HG03575 (cell line): ENCODE measurements around the gene ARHGAP20.
"Not testable (repeated sequence)": the region's sequence is repeated elsewhere in the genome, so short reads cannot be mapped to it uniquely, and the experiment has no call there.

Source experiments
- ATAC-seq: cut with Tn5 transposase; IDR thresholded peaks from one replicate; pipeline ENCODE4 v1.9.1; 2021; ENCODE audit not compliant: unreplicated experiment, insufficient number of reproducible peaks, low FRiP score; ENCODE audit errors: extremely low read depth

Gene ARHGAP20

DNA sequence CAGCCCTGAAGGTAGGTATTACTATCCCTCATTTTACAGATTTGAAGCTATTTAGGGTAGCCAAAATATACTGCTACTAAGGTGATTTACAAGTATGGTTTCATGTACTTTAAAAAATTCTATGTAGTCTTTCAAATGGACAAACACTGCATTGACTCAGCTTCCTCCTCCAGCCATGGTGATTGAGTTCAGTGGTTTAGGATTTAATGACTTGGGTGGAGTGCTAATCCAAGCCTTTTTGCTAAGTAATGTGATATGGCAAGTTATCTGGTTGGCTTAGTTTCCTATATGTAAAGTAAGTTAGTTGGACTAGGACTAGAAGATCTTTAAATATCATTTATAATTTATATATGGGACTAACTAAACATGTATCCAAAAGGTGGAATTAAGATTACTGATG lies 77.9 kb downstream of the ARHGAP20 start:
- ATAC-seq = no peak

DNA sequence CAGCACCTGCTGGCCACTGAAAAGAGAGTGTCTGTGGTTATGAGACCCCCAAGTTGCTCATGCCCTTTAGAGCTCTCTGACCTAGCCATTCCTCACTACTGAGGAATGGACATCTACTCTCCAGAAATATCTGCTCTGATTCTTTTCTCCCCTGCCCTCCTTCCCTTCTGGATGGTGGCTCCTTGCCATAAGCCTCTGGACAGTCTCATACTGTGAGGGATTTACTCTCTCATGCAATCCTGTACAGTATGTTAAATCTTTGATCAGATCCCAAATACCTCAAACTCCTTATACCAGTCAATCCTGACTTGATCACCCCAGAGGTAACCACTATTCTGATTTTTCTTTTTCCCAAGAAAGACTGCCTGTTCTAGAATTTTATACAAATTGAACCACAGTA lies 80.7 kb downstream of the ARHGAP20 start:
- no peak for ATAC-seq

DNA sequence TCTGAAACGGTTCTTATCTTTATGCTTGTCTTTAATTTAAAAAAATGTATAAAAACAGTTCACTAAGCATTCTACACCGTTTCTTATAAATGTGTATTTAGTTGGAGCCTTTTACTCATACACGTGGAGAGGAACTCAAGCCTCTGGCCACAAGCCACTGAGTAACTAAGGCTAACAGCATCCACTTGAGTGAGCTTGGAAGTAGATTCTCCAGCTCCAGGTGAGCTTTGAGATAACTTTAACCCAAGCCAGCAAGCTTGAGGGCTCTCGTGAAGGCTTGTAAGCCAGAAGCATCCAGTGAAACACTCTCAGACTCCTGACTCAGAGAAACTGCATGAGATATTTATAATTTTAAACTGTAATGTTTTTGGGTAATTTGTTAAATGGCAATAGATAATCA lies 82.6 kb downstream of the ARHGAP20 start:
- ATAC-seq = no peak

DNA sequence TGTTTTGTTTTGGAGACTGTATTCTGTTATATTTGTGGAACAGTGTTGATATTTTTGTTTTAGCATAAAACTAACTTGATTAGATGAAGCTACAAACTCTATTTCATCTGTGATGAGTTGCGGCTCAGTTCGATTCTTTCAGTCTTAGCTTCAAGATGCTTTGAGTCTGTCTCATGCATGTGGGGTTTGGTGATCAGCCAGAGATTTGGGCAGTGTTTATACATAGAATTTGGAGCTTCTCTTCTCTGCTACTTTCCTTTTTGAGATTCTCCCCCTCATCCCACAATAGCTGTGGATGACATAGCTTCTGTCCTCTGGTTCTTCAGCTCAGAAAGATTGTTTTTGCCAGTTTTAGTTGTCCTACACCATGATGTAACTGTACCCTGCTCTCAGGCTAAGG lies 90.4 kb downstream of the ARHGAP20 start:
- ATAC-seq = no peak

DNA sequence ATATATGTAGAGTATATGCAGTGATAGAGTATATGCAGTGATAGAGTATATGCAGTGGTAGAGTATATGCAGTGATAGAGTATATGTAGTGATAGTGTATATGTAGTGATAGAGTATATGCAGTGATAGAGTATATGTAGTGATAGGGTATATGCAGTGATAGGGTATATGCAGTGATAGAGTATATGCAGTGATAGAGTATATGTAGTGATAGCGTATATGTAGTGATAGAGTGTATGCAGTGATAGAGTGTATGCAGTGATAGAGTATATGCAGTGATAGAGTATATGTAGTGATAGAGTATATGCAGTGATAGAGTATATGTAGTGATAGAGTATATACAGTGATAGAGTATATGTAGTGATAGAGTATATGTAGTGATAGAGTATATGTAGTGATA lies 92.9 kb downstream of the ARHGAP20 start:
- not testable (repeated sequence) for ATAC-seq

DNA sequence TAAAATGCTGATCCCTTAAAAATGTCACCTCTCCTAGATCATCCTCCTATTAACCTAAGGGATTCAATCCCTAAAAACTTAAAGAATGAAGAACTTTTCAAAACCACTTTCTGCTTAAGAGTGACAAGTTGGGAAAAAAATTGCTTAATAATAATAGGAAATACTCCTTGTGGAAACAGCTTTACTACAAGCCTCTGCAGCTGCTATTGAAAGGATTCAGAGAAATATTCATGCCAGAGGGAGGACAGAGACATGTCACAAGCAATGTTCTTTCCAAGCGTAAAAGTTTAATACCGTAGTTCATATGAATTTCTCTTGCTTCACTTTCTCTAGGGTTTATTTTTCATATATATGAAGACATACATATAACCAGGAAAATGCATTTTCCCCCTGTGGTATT lies 98.2 kb downstream of the ARHGAP20 start:
- no peak for ATAC-seq

DNA sequence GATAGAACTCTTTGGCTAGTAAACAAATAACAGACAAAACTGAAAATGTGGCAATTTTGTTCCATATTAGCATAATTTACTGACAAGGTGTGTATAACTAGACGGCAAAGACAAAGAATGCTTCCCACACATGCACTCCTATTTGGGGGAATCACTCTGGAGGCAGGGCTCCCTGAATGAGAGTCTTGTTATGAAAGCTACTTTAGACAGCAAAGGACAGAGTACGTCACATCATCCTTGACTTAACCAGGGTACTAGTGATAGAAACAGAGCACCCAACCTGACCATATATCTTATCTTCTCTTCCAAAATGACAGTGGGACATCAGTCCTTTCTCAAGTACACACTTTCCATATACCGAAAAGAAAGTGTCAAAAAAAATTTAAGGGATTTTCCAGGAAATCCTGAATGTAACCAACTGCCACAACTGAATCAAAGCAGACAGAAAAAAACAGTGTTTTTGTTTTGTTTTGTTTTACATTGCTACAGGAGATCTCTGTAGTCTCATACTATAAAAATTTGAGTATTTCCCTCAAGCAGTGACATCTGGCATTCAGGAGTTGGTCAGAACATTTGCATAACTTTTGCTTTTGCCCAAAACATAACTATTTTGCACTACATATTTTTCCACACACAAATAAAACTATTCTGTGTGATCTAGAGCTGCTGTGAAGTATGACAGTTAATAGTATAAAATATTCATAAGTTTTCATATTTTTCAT lies 98.9 kb downstream of the ARHGAP20 start:
- ATAC-seq = no peak

DNA sequence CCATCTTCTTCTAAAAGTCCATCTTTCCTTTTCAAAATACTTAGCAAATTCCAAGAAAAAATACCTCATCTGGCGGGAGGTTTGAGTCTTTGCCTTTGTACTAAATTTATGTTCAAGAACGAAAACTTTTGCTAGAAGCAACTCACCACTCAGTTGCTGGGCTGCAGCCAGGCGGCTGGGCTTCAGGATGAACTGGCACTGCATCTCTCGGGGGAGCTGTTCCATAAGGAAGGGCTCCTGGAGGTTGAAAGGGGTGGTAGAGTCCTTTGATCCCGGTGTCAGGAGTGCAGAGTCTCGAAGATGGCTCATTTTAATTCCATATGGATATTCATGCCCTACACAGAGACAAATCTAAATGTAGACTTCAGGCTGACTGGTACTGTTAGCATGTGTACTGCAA lies 105.8 kb downstream of the ARHGAP20 start:
- ATAC-seq = no peak

DNA sequence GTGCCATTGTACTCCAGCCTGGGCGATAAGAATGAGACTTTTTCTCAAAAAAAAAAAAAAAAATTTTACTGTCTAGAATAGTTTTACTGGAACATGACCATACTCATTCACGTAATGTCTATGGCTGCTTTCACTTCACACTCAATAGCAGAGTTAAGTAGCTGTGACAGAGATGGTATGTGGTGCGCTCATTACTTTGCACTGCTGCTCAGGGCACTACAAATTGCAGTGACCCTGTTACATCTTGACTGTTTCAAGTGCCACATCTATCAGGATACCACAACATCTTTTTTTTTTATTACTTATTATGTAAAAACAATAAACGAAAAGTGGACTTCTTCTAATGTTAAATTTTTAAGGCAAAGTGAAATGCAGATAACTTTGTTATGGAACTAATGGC lies 110.3 kb downstream of the ARHGAP20 start:
- ATAC-seq = no peak

DNA sequence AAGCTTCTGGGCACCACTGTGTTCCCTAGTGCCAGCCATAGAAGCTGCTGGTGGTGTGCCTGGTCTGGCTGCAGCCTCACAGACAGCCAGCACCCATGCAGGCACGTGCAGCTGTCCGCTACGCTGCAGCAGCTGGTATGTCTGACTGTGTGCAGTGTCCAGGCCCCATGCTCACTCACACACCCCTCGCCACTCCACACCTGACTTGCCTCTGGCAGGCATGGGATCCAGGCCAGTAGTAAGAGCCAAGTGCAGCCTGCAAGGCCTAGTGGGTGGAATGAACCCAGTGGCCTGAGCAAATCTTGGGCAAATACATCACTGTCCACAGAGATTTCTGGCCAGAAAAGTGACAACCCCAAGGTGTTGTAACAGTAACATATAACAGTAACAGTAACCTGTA lies 111.9 kb downstream of the ARHGAP20 start:
- ATAC-seq = no peak

DNA sequence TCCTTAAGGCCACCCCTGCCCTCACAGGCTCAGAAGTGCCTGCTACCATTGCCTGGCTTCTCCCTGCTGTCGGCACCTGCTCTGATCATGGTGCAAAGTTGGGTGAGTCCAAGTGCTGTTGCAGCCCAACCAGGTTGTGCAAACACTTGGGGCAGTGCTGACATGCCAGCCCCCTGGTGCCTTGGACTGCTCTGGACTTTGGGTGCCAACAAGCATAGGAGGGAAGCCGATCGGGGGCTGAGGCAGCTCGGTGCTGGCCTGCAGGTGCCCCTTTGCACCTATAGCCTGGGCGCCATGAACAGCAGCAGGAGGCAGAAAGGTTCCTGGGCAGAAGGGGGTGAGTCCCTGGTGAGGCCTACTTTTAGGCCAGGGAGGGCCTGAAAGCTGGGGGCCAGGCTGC lies 113.0 kb downstream of the ARHGAP20 start:
- ATAC-seq = no peak

DNA sequence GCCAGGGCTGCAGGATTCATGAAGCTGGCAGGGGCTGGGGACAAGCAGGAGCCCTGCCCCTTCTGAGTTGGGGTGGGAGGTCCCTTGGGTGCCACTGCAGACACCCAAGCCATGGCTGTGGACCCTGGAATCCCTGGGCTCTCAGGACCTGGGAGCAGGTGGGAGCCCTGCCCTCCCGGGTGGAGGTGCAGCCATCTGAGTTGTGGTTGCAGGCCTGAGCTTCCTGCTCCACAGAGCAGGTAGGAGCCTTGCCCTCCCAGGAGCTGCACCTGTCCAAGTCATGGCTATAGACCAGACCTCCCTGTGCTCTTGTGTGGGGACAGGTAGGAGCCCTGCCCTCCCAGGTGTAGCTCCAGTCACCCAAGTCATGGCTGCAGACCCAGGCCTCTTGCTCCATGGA lies 113.5 kb downstream of the ARHGAP20 start:
- no peak for ATAC-seq

DNA sequence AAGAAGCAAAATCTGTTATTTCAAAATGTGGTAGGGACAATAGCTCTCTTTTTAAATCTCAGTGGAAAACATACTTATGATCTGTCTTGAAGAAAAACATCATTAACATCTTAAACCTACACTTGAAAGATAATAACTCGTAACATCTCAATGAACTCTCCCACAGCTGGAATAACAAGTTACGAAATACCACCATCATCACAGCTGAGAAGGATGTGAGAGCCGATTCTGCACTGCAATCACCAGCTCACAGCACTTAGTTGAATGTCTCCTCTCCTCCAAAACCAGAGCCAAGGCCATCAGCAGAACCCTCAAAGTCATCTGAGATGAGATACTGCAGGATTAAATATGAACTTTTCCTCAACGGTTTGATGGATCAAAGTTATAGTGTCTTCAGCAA lies 124.3 kb downstream of the ARHGAP20 start:
- ATAC-seq = no peak

DNA sequence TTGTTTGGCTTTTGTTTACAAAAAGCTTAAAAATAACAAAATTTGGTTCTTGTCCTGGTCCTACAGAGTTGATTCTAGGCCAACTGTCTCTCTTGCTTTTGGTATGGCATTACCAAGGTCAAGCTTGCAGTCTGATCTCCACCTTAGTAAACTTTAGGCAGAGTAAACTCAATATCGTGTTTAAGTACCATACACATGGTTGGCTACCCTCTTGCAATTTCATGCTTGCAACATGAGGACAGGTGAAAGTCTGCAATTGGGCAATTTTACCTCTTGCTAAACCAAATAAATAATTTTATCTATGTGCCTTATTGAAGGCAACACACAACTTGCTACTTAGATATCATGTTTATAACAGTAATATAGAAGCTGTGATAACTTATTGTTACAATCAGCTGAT lies 125.1 kb downstream of the ARHGAP20 start:
- ATAC-seq = no peak

DNA sequence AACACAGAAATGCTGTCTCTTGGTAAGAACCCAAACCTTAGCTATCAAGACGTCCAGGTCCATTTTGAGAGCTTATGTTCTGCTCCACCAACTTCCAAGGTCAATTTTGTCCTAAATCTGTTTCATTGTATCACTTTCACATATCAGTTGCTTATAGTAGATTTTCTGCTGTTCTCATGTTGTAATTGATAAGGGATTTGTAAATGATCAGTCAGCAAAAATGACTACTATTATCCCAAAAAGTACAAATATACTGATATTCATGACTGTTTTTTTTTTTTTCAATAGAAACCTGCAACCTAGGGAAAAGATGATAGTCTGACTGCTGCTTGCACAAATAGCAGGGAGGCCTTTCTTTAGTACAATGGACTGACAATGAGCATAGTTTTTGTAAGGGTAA lies 128.1 kb downstream of the ARHGAP20 start:
- ATAC-seq = no peak

DNA sequence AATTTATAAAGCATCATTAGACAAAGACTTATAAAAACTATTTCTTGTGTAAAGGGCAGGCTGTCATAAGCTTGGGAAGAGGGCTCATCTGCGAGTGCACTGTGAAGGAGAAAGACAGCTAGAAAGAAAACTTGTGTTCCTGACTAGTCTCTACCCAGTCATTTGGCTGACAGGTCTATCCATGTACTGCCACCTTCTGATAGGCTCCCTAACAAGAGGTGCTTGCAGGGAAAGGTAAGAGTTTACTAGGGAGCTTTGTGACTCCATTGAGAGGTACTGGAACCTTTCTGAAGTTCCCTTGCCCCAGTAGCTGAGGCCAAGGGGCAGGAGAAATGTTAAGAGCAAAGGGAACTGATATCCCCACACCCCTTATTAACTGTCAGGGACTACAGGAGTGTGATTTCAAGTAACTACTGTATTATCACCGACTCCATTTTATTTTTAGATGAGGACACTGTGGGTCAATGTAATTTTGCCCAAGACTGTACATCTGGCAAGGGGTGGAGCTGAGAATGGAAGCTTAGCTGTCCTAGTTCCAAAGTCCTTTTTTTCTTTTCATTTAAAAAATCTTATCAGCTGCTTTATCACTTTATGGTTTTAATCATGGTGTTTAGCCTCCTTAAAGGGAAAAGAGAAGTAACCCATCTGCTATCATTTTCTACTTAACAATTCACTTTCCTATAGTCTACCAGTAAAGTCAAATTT lies 129.4 kb downstream of the ARHGAP20 start:
- ATAC-seq = no peak

DNA sequence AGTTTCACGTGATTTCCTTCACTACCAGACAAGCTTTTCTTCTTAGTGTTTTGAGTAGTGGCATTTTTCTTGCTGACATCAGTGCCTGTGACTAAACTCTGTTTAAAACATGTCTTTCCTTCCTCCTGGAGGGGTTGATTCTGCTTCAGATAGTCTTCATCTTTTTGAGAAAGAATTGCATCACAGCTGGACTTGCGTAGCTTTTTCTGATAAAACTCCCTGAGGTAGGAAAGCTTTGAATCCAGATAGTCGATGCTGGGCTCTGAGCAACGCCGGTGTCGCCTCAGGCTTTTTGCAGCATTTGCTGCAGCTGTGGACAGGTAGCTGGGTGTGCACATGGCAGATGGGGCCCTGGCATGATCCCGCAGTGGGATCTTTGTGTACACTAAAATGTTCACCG lies 131.7 kb downstream of the ARHGAP20 start:
- ATAC-seq = no peak

DNA sequence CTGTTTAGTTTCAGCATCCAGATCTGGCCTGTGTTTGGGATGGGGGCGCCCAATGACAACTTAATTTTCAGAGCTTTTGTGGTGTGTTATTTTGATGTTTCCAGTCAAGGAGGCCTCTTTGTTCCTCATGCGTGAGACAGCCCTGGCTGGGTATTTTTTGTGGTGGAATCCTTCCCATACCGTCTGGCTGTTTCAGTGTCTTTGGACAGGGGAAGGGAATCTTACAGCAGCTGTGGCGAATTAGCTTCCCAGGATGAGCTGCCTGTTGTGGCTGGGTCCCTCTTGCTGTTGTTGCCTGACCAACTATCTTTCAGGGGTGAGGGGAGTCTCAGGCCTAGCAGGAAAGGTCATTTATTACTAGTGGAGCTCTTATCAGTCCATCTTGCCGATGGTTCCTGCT lies 138.8 kb downstream of the ARHGAP20 start:
- ATAC-seq = no peak

DNA sequence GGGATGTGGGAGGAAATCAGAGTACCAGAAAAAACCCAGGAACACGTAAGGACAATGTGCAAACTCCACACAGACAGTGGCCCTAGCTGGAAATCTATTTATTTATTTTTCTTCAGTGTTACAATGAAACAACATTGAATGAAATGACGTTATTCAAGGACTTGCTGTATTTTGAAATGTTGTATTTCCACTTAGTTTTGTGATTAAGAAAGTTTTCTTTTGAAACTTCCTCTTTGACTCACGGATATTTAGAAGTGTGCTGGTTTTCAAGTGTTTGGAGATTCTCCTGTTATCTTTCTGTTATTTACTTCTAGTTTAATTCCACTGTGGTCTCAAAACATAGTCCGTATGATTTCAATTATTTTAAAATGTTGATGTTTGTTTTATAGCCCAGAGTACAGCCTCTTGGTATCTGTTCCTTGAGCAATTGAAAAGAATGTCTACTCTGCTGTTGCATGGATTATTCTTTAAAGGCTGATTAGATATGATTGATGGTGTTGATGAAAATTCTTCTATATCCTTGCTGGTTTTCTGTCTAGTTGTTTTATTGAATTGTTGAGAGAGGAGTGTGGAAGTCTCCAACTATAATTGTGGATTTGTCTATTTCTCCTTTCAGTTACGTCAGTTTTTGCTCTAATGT lies 141.0 kb downstream of the ARHGAP20 start:
- no peak for ATAC-seq

DNA sequence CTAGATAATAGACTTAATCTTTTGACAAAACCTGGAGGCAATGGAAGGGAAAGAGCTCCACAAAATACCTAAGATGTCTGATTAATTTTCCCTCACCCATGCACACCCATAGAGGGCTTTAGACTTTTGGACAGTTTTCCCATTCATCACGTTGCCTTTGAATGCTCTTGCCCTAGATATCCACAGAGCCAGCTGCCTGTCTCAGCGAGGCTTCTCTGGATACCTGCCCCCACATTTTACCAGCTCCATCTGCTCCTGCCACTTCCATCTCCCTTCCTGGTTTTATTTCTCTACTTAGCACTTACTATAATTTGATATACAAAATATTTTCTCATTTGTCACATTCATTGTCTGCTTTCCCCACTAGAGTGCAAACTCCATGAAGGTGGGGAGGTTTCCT lies 145.7 kb downstream of the ARHGAP20 start:
- ATAC-seq = no peak
